Stimulated activated CD8-positive, alpha-beta memory T cell treated with anti-CD3 and anti-CD28 coated beads, Interleukin-12 subunit alpha, Interleukin-12 subunit beta, amount 100 ng/mL, for 4 hours (primary cell): ENCODE data around the gene TMEM236.

Experiments used
- DNase-seq: peaks from one replicate; pipeline ENCODE4 v3.0.0-alpha.2; 2020; ENCODE audit warnings: low read depth

Gene TMEM236

GRCh38 chr10:17787087-17787961 is 35.3 kb downstream of the TMEM236 start:
- DNase-seq = no peak

- no peak for DNase-seq
Observed at GRCh38 chr10:17788646-17789045, 36.6 kb downstream of the TMEM236 start.

- DNase-seq = no peak
Observed at GRCh38 chr10:17789396-17789795, 37.4 kb downstream of the TMEM236 start.

- DNase-seq = no peak
Observed at GRCh38 chr10:17790651-17791050, 38.6 kb downstream of the TMEM236 start.

- DNase-seq = no peak
Observed at GRCh38 chr10:17792991-17793390, 41.0 kb downstream of the TMEM236 start.

GRCh38 chr10:17793823-17794644 is 42.0 kb downstream of the TMEM236 start:
- DNase-seq = no peak

- DNase-seq = no peak
Observed at GRCh38 chr10:17795083-17795482, 43.1 kb downstream of the TMEM236 start.

- DNase-seq = no peak
Observed at GRCh38 chr10:17795813-17796594, 44.0 kb downstream of the TMEM236 start.

GRCh38 chr10:17801507-17801906 is 49.5 kb downstream of the TMEM236 start:
- DNase-seq = no peak

- no peak for DNase-seq
Observed at GRCh38 chr10:17802350-17802749, 50.3 kb downstream of the TMEM236 start.

GRCh38 chr10:17802976-17803375 is 51.0 kb downstream of the TMEM236 start:
- DNase-seq = no peak

GRCh38 chr10:17805330-17805729 is 53.3 kb downstream of the TMEM236 start:
- DNase-seq = no peak

- DNase-seq = no peak
Observed at GRCh38 chr10:17805921-17806577, 54.0 kb downstream of the TMEM236 start.

- DNase-seq = no peak
Observed at GRCh38 chr10:17808971-17809841, 57.2 kb downstream of the TMEM236 start, which contains the start of gene MRC1. MRC1 (plus strand) TSS chr10:17809348; CDS start chr10:17809466, 118 bp downstream.

GRCh38 chr10:17811146-17811865 is 59.3 kb downstream of the TMEM236 start:
- no peak for DNase-seq

GRCh38 chr10:17814973-17815372 is 63.0 kb downstream of the TMEM236 start:
- no peak for DNase-seq

- DNase-seq = no peak
Observed at GRCh38 chr10:17816199-17816598, 64.2 kb downstream of the TMEM236 start.

- DNase-seq = no peak
Observed at GRCh38 chr10:17817316-17817715, 65.3 kb downstream of the TMEM236 start.

- no peak for DNase-seq
Observed at GRCh38 chr10:17817790-17818189, 65.8 kb downstream of the TMEM236 start.

GRCh38 chr10:17819836-17820235 is 67.8 kb downstream of the TMEM236 start:
- no peak for DNase-seq
